ENCODE data around the gene CLTB. TPM values are rescaled to one million over a fixed set of nuclear protein-coding genes. Genes with fewer than 3 reads are reported as not detected.

Gene CLTB
- polyA plus RNA-seq, 2 of the 4 experiments (the other 2 are of a cell fraction): 42.2 to 47.4 TPM

DNA sequence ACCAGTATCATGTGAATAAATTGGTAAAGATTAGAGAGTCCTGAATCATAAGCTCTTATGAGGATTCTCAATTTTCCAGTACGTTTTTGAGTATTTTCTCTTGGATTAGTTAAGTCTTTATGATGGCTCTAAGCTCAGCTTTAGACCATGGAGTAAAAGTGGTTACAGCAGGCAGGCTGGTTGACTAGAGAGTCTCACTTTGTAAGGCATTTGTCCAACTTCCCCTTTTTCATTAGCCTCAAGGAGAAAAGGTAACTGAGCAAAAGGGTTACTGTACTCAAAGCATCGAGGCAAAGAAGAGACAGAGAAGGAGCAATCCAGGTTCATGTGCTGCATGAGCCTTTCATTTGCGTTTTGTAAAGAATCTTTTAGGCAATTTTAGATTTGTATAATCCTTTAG is 36.5 kb downstream of the CLTB start:
- ChIA-PET POLR2A (no interaction called here), CTCF (interaction anchor here (0.6 kb wide), 1 partner anchor 19 kb away, joined by 3 read pairs; no protein-coding TSS in a partner anchor)
- no peak overlapping the region for H3K27ac ChIP-seq
- no peak for DNase-seq (ENCODE audit: low read depth in 1 of 2, low spot score in 1 of 2)
- no peak overlapping the region for H3K4me2 ChIP-seq
- TF ChIP-seq HMGXB4 (CRISPR knock-in tag; IDR thresholded peaks at IDR 0.05; ENCODE audit: borderline replicate concordance): no peak
- TF ChIP-seq BHLHE40 (IDR thresholded peaks at IDR 0.05; ENCODE audit: low read depth, low read length): no peak
- no peak for TF ChIP-seq ZNF302 (CRISPR knock-in tag; IDR thresholded peaks at IDR 0.05)
- TF ChIP-seq USF2 (IDR thresholded peaks at IDR 0.05): no peak
- no peak for TF ChIP-seq CBX2 (IDR thresholded peaks at IDR 0.05; ENCODE audit: borderline replicate concordance, low read depth)
- no peak for TF ChIP-seq ZFP36 (IDR thresholded peaks at IDR 0.05; ENCODE audit: borderline replicate concordance, partially characterized antibody)
- TF ChIP-seq RAD21 (conservative IDR thresholded peaks at IDR 0.05 in 1 of 2, IDR thresholded peaks at IDR 0.05 in 1 of 2): no peak
- TF ChIP-seq CHD2 (IDR thresholded peaks at IDR 0.05; ENCODE audit: low read length, partially characterized antibody): no peak
- no peak for TF ChIP-seq FOXS1 (CRISPR knock-in tag; IDR thresholded peaks at IDR 0.05)
- no peak for TF ChIP-seq CEBPB (IDR thresholded peaks at IDR 0.05)
- no peak for TF ChIP-seq SMC3 (IDR thresholded peaks at IDR 0.05)
- TF ChIP-seq RCOR1 (IDR thresholded peaks at IDR 0.05; ENCODE audit: low read depth, low read length): no peak
- TF ChIP-seq TFCP2L1 (CRISPR knock-in tag; IDR thresholded peaks at IDR 0.05): no peak
- TF ChIP-seq, protein P1, sequence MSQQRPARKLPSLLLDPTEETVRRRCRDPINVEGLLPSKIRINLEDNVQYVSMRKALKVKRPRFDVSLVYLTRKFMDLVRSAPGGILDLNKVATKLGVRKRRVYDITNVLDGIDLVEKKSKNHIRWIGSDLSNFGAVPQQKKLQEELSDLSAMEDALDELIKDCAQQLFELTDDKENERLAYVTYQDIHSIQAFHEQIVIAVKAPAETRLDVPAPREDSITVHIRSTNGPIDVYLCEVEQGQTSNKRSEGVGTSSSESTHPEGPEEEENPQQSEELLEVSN (IDR thresholded peaks at IDR 0.05; ENCODE audit: borderline replicate concordance, low read depth): no peak
- FAIRE-seq: no peak
- no peaks in the 10 kb centered on the region for H3K9me3 ChIP-seq
- no peaks in the 10 kb centered on the region for H3K4me1 ChIP-seq
- WGBS (ENCODE audit: missing lambda C conversion rate): 72% methylated on average over 3 of the region's 3 CpGs
- ATAC-seq: no peak
- H3K4me3 ChIP-seq: no peak overlapping the region

DNA sequence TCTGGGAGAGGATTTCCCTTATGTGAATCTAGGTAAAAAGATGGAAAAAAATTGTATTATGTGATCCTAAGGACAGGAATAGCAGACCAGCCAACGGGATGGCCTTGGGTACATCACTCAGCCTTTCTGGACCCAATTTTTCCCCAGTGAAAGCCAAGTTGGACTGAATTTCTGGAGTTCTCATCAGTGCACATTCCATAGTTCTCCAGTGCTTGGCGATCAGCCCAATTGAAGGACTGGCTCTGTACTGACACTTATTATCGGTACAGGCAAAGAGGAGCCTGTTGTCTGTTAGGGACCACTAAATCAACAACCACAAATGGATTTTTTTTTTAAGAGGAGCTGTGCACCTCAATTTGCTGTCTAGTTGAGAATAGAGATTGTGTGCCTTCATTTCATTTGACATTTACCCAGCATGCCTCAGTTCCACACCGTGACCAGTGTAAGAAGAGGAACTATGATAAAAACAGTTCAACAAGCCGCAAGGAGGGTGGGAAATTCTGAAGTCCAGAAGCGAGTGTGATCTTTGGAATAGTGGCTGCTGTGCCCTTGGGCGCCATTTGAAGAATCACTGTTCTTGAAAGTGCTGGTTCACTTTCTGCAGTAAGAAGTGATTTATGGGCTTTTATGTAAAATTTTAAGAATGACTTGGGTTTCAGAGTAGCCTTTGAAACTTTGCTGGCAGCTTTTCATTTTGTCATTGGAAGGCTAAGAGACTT is 43.1 kb downstream of the CLTB start:
- ChIA-PET CTCF (no interaction called here), POLR2A (no interaction called here)
- FAIRE-seq (no peak), ATAC-seq (no peak), DNase-seq (ENCODE audit: low read depth in 1 of 2, low spot score in 1 of 2) (no peak)
- no peaks in the 10 kb centered on the region for H3K4me1 ChIP-seq
- H3K4me3 ChIP-seq: no peak overlapping the region
- no peaks in the 10 kb centered on the region for H3K9me3 ChIP-seq
- H3K4me2 ChIP-seq: no peak overlapping the region
- TF ChIP-seq RAD21 (conservative IDR thresholded peaks at IDR 0.05 in 1 of 2, IDR thresholded peaks at IDR 0.05 in 1 of 2): no peak
- no peak for TF ChIP-seq ZSCAN20 (CRISPR knock-in tag; IDR thresholded peaks at IDR 0.05)
- TF ChIP-seq MAZ (IDR thresholded peaks at IDR 0.05; ENCODE audit: borderline replicate concordance, low read depth, low read length): no peak
- no peak for TF ChIP-seq KDM1A (IDR thresholded peaks at IDR 0.05; ENCODE audit: low read depth)
- TF ChIP-seq HOXB5 (CRISPR knock-in tag; IDR thresholded peaks at IDR 0.05): no peak
- no peak for TF ChIP-seq HDAC2 (IDR thresholded peaks at IDR 0.05)
- no peak for TF ChIP-seq POLR2AphosphoS2 (conservative IDR thresholded peaks at IDR 0.05; ENCODE audit: low read length)
- TF ChIP-seq KDM5A (IDR thresholded peaks at IDR 0.05): no peak
- no peak for TF ChIP-seq FOSL2 (IDR thresholded peaks at IDR 0.05)
- no peak for TF ChIP-seq FOSL2 (CRISPR knock-in tag; IDR thresholded peaks at IDR 0.05)
- no peak for TF ChIP-seq ZNF302 (CRISPR knock-in tag; IDR thresholded peaks at IDR 0.05)
- TF ChIP-seq GATA3 (IDR thresholded peaks at IDR 0.05; ENCODE audit: borderline replicate concordance): no peak
- TF ChIP-seq TFCP2L1 (CRISPR knock-in tag; IDR thresholded peaks at IDR 0.05): no peak
- no peak for TF ChIP-seq TP53 (CRISPR knock-in tag; IDR thresholded peaks at IDR 0.05)
- TF ChIP-seq PBX3 (IDR thresholded peaks at IDR 0.05): no peak
- TF ChIP-seq, protein P2, sequence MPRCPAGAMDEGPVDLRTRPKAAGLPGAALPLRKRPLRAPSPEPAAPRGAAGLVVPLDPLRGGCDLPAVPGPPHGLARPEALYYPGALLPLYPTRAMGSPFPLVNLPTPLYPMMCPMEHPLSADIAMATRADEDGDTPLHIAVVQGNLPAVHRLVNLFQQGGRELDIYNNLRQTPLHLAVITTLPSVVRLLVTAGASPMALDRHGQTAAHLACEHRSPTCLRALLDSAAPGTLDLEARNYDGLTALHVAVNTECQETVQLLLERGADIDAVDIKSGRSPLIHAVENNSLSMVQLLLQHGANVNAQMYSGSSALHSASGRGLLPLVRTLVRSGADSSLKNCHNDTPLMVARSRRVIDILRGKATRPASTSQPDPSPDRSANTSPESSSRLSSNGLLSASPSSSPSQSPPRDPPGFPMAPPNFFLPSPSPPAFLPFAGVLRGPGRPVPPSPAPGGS (IDR thresholded peaks at IDR 0.05): no peak
- TF ChIP-seq FOSB (CRISPR knock-in tag; IDR thresholded peaks at IDR 0.05): no peak
- TF ChIP-seq EHF (CRISPR knock-in tag; IDR thresholded peaks at IDR 0.05): no peak
- TF ChIP-seq MAFK (IDR thresholded peaks at IDR 0.05; ENCODE audit: partially characterized antibody): no peak
- WGBS (ENCODE audit: missing lambda C conversion rate): 83% methylated on average over 7 of the region's 7 CpGs
- H3K27ac ChIP-seq: no peak overlapping the region

Measured in A549 (cell line).